Measurements from ENCODE around the gene MYO3B.

The MYO3B gene

DNA sequence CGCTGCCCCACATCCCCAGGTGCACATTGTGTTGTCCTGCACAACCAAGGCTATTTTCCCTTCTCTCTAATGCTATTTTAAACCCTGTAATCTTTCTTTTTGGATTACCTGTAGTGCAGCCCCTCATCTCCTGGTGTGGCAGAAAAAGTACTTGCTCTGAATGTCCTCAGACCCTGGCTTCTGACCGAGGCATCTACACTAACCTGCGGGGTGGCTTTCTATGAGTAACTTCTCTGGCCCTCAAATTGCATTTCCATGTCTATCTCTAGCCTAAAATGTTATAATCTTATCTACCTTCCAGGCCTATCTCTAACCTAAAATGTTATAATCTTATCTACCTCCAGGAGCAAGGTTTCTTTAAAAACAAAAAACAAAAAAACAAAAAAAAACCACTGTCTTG lies 519.0 kb downstream of the MYO3B start:
- Histone ChIP-seq H3K4me2 (ENCODE audit: low read depth, low read length, poor library complexity, severe bottlenecking) (no peak overlapping the region), H3K27ac (ENCODE audit: low read depth, low read length) (no peak overlapping the region), H3K9me2 (replicated peaks; ENCODE audit: insufficient read depth, low read length) (no peaks in the 10 kb centered on the region), H3K9ac (ENCODE audit: low read length) (no peak overlapping the region), H2AFZ (ENCODE audit: low read depth, low read length, severe bottlenecking) (no peak overlapping the region), H3K4me3 (ENCODE audit: insufficient read depth, low read length, poor library complexity, severe bottlenecking) (no peak overlapping the region), H3K79me2 (ENCODE audit: insufficient read depth, low read length) (no peaks in the 10 kb centered on the region), H3K27me3 (ENCODE audit: low read length) (no peaks in the 10 kb centered on the region), H3K36me3 (ENCODE audit: low read length) (no peaks in the 10 kb centered on the region), H4K20me1 (ENCODE audit: low read depth, low read length) (no peaks in the 10 kb centered on the region), H3F3A (ENCODE audit: insufficient read depth) (no peaks in the 10 kb centered on the region), H3K9me3 (ENCODE audit: insufficient read depth, low read length) (no peaks in the 10 kb centered on the region)
- TF ChIP-seq EZH2phosphoT487 (conservative IDR thresholded peaks at IDR 0.05; ENCODE audit: low read length) (no peak), CTCF (IDR thresholded peaks at IDR 0.05; ENCODE audit: insufficient read depth, low read length, poor library complexity, severe bottlenecking) (no peak)

DNA sequence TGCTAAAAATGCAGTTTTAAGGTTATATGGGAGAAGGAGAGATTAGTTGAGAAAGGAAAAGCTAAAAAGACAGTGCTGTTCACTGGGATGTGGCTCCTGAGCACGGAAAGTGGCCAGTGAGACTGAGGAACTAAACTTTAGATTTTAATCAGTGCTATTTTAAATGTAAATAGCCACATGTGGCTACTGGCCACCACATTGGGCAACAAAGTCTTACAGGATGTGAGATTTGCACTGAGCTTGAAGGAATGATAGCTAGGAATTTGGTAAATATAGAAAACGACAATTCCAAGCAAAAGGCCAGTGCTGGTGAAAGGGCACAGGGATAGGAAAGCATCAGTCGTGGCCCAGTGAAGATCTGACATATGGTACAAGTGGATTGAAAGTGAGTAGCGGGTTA lies 523.1 kb downstream of the MYO3B start:
- H3K4me2 ChIP-seq (ENCODE audit: low read depth, low read length, poor library complexity, severe bottlenecking) = no peak overlapping the region
- H3F3A ChIP-seq (ENCODE audit: insufficient read depth) = no peaks in the 10 kb centered on the region
- no peak overlapping the region for H3K27ac ChIP-seq (ENCODE audit: low read depth, low read length)
- no peaks in the 10 kb centered on the region for H3K9me3 ChIP-seq (ENCODE audit: insufficient read depth, low read length)
- H3K79me2 ChIP-seq (ENCODE audit: insufficient read depth, low read length) = no peaks in the 10 kb centered on the region
- no peak overlapping the region for H2AFZ ChIP-seq (ENCODE audit: low read depth, low read length, severe bottlenecking)
- H3K36me3 ChIP-seq (ENCODE audit: low read length) = no peaks in the 10 kb centered on the region
- H3K9ac ChIP-seq (ENCODE audit: low read length) = no peak overlapping the region
- no peaks in the 10 kb centered on the region for H4K20me1 ChIP-seq (ENCODE audit: low read depth, low read length)
- TF ChIP-seq CTCF (IDR thresholded peaks at IDR 0.05; ENCODE audit: insufficient read depth, low read length, poor library complexity, severe bottlenecking) = no peak
- no peak for TF ChIP-seq EZH2phosphoT487 (conservative IDR thresholded peaks at IDR 0.05; ENCODE audit: low read length)
- H3K4me3 ChIP-seq (ENCODE audit: insufficient read depth, low read length, poor library complexity, severe bottlenecking) = no peak overlapping the region
- no peaks in the 10 kb centered on the region for H3K27me3 ChIP-seq (ENCODE audit: low read length)
- no peaks in the 10 kb centered on the region for H3K9me2 ChIP-seq (replicated peaks; ENCODE audit: insufficient read depth, low read length)

- no peak for TF ChIP-seq CTCF (IDR thresholded peaks at IDR 0.05; ENCODE audit: insufficient read depth, low read length, poor library complexity, severe bottlenecking)
- no peak for TF ChIP-seq EZH2phosphoT487 (conservative IDR thresholded peaks at IDR 0.05; ENCODE audit: low read length)
- no peaks in the 10 kb centered on the region for H3K36me3 ChIP-seq (ENCODE audit: low read length)
Measured at GRCh38 chr2:170703776-170704476, 526.0 kb downstream of the MYO3B start.

More at GRCh38 chr2:170703776-170704476, 526.0 kb downstream of the MYO3B start:
- Histone ChIP-seq H3K4me3 (ENCODE audit: insufficient read depth, low read length, poor library complexity, severe bottlenecking) (no peak overlapping the region), H3K9me2 (replicated peaks; ENCODE audit: insufficient read depth, low read length) (no peaks in the 10 kb centered on the region), H3K27ac (ENCODE audit: low read depth, low read length) (no peak overlapping the region), H2AFZ (ENCODE audit: low read depth, low read length, severe bottlenecking) (no peak overlapping the region), H3K4me2 (ENCODE audit: low read depth, low read length, poor library complexity, severe bottlenecking) (no peak overlapping the region), H3K9ac (ENCODE audit: low read length) (no peak overlapping the region), H3K27me3 (ENCODE audit: low read length) (no peaks in the 10 kb centered on the region; the same call in 1 of the 2 replicates), H3F3A (ENCODE audit: insufficient read depth) (no peaks in the 10 kb centered on the region), H3K9me3 (ENCODE audit: insufficient read depth, low read length) (no peaks in the 10 kb centered on the region), H3K79me2 (ENCODE audit: insufficient read depth, low read length) (no peaks in the 10 kb centered on the region), H4K20me1 (ENCODE audit: low read depth, low read length) (no peaks in the 10 kb centered on the region)

Data from SU-DHL-6 (cell line).